NCI-H1694 (cell line): ENCODE measurements around the gene CSH2.

Experiments
- DNase-seq: peaks from one replicate; lab custom pipeline; 2025; lab: John Stamatoyannopoulos, UW

CSH2 gene

GRCh38 chr17:63834431-63835166, 38.9 kb downstream of the CSH2 start:
- DNase-seq = peak; percentile 80

- no peak for DNase-seq
These were observed 39.6 kb downstream of the CSH2 start for GRCh38 chr17:63833741-63834373.

- DNase-seq = no peak
These were observed 40.3 kb downstream of the CSH2 start for GRCh38 chr17:63833026-63833740.

GRCh38 chr17:63832455-63832854, 41.0 kb downstream of the CSH2 start:
- DNase-seq = no peak

GRCh38 chr17:63832014-63832413, 41.5 kb downstream of the CSH2 start:
- DNase-seq = no peak

DNA sequence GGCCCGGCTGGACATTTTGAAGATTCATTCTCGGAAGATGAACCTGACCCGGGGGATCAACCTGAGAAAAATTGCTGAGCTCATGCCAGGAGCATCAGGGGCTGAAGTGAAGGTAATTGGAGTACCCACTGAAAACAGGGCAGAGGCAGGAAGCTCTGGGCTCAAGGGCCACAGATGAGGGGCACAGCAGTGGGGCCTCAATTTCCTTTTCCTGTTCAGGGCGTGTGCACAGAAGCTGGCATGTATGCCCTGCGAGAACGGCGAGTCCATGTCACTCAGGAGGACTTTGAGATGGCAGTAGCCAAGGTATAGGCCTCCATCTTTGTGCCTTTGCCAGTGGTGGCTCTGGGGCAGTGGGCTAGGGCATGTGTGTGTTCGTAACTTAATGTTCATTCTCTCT, 42.0 kb downstream of the CSH2 start:
- no peak for DNase-seq

DNA sequence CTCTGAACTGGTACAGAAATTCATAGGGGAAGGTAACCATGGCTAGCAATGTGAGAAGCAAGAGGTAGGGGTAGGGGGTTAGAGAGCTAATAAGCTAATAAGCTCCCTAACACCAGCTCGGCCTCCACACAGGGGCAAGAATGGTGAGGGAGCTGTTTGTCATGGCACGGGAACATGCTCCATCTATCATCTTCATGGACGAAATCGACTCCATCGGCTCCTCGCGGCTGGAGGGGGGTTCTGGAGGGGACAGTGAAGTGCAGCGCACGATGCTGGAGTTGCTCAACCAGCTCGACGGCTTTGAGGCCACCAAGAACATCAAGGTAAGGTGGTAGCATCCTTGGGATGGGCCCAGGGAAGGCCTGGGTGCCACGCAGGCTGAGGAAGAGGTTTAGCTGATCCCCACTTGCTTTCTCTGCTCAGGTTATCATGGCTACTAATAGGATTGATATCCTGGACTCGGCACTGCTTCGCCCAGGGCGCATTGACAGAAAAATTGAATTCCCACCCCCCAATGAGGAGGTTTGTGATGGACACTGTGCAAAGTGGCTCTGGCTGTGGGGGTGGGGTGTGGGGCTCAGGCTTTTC, 42.5 kb downstream of the CSH2 start:
- DNase-seq = no peak

- no peak for DNase-seq
These were observed 43.2 kb downstream of the CSH2 start for GRCh38 chr17:63830278-63830677.

DNA sequence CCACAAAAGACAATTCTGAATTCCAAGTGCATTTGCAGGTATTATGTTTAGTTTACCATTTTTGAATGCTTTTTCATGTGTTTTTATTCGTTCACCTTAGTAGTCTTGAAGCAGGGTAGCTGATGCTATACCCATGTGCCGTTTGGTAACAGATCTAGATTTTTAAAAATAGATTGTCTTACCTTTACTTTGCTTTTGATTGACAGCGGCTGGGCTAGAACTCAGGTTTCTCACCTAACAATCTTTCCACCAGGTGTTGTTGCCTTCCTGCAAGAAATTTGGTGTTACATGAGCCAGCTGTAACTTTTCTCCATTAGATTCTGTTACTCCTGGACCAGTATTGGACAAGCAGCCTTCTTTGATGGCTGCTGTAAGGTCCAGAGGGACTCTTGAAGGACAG, 44.5 kb downstream of the CSH2 start:
- no peak for DNase-seq

DNA sequence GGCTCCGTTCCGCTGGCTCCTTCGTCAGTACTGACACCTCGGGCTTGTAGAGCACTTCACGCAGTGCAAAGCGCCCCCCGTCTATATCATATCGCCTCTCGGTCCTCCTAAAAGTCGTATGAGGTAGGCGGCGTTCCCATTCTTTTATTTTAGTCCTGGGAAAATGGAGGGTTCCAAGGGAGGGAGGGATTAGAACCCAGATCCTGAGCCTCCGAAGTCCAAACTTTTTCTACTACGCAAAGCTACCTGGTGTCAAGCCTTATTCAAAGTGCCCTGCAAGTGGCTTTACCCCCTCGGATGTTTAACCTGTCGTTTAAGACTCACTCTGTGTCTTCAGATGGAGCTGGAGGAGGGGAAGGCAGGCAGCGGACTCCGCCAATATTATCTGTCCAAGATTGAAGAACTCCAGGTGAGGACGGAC, 45.7 kb downstream of the CSH2 start:
- DNase-seq = peak; percentile 4

- peak; percentile 94 for DNase-seq
These were observed 46.3 kb downstream of the CSH2 start, which contains the start of the genes FTSJ3 and PSMC5 for GRCh38 chr17:63827002-63827800. TSS of gene FTSJ3 (minus strand) at chr17:63827663. CDS start at chr17:63826902, 761 bp downstream. TSS of gene PSMC5 (plus strand) at chr17:63827431. CDS start at chr17:63827491, 60 bp downstream.

- DNase-seq = no peak
These were observed 46.9 kb downstream of the CSH2 start for GRCh38 chr17:63826468-63827001.

GRCh38 chr17:63824362-63824761, 49.1 kb downstream of the CSH2 start:
- no peak for DNase-seq

DNA sequence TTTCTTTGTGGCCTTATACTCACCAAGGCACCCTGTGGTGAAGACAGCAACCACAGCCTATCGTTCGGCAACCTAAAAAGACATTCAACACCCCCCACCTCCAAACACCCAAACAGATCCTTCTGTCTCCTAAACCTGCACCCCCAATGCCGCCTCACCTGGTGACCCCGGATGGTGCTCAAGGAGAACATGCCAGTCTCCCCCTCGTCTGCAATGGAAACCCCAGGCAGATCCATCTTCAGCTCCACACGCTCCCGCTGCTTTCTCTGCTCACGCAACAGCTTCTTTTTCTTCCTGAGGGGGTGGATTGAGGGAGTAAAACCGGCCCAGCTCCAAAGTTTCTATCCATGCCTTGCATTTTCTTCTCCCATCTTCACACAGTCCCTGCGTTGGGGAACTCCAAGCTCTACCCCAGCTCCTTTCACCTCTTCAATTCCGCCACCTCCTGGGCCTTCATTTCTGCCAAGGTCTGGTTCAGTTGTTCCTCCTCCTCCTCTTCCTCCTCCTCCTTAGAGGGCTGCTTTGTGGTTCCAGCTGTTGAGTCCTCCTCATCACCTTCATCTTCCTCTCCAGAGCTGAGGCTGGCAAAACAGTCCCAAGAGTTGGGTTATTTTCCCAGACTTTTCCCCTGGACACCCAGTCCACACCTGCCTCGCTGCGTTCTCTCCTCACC, 49.7 kb downstream of the CSH2 start:
- no peak for DNase-seq

- DNase-seq = no peak
These were observed 50.9 kb downstream of the CSH2 start for GRCh38 chr17:63822537-63822936.
